Memory B cell (primary cell): ENCODE measurements around the gene TPST1.

Experiments used
- ATAC-seq: fragments of 150-1000 bp; cut with Tn5 transposase; 2 replicates; pipeline ENCODE4 v1.10.0; 2021; ENCODE audit warnings: low read depth, mild to moderate bottlenecking, moderate library complexity
- DNase-seq, 2 donors: peaks; one replicate each; pipeline ENCODE4 v3.0.0; 2022; ENCODE audit warnings: low spot score in 2 of 2
- H3K27ac Mint-ChIP-seq: one replicate; pipeline ENCODE4 v1.8.0; 2022; ENCODE audit warnings: mild to moderate bottlenecking, moderate library complexity, mixed read lengths
- H3K27me3 Mint-ChIP-seq: one replicate; pipeline ENCODE4 v1.8.0; 2022; ENCODE audit warnings: mixed read lengths
- H3K36me3 Mint-ChIP-seq: one replicate; pipeline ENCODE4 v1.8.0; 2022; ENCODE audit warnings: mild to moderate bottlenecking, mixed read lengths
- H3K4me1 Mint-ChIP-seq: one replicate; pipeline ENCODE4 v1.8.0; 2022; ENCODE audit warnings: mixed read lengths
- H3K4me3 Mint-ChIP-seq: one replicate; pipeline ENCODE4 v1.8.0; 2022; ENCODE audit warnings: mild to moderate bottlenecking, moderate library complexity, mixed read lengths
- H3K9me3 Mint-ChIP-seq: one replicate; pipeline ENCODE4 v1.8.0; 2022; ENCODE audit warnings: mixed read lengths

TPST1 gene

DNA sequence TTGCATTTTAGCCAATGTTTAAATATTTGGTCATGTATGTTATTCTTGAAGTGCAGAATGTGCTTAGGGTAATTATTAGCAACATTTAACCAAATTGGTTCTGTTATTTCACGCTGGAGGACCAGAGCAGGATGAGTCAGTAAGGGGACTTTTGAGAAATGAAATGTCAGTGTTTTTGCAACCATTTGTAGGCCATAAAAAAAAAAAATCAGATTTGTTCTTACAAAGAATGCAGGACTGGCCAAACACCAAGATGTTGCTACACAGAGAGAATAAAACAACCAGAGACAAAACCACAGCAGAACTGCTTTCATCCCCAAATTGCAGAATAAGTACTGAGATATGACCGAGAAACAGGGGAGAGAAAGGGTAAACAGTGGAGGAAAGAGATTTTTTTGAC lies 62.1 kb downstream of the TPST1 start:
- peaks cover 16% of the 10 kb centered on the region for H3K9me3 Mint-ChIP-seq

DNA sequence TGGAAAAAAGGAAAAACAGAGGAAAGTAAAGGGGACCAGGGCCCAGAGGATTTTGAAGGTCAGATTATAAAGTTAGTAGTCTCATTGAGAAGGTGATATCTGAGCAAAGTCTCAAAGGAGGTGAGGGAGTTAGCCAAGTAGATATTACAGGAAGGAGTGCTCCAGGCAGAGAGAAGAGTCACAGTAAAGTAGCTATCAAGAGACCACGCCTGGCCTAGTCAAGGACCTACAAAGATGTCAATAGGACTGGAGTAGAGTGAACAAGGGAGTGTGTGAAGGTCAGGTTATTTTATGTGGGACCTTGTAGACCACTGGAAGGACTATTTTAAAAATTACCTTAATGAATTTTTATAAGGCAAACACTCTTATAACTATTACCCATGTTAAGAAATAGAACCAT lies 64.8 kb downstream of the TPST1 start:
- Mint-ChIP-seq H3K9me3 (peaks cover 10% of the 10 kb centered on the region), H3K4me1 (no peaks in the 10 kb centered on the region), H3K36me3 (peaks cover 8% of the 10 kb centered on the region), H3K4me3 (no peak overlapping the region), H3K27ac (no peak overlapping the region), H3K27me3 (no peaks in the 10 kb centered on the region)
- ATAC-seq (no peak), DNase-seq (no peak)

More for the DNA sequence above, 62.1 kb downstream of the TPST1 start:
- peaks cover 11% of the 10 kb centered on the region for H3K36me3 Mint-ChIP-seq
- DNase-seq (no peak), ATAC-seq (no peak)
- no peaks in the 10 kb centered on the region for H3K27me3 Mint-ChIP-seq
- H3K27ac Mint-ChIP-seq: no peak overlapping the region
- H3K4me3 Mint-ChIP-seq: no peak overlapping the region
- no peaks in the 10 kb centered on the region for H3K4me1 Mint-ChIP-seq

DNA sequence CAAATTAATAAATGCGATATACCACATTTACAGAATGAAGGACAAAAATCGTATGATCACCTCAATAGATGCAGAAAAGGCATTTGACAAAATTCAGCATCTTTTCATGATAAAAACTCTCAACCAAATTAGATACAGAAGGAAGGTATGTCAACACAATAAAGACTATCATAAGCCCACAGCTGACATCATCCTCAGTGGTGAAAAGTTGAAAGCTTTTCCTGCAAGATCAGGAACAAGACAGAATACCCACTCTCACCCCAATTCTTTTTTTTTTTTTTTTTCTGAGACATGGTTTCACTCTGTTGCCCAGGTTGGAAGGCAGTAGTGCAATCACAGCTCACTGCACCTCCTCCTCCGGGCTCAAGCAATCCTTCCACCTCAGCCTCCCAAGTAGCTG lies 67.2 kb downstream of the TPST1 start:
- Mint-ChIP-seq H3K4me1 (no peaks in the 10 kb centered on the region), H3K4me3 (no peak overlapping the region), H3K27me3 (no peaks in the 10 kb centered on the region), H3K9me3 (peaks cover 2% of the 10 kb centered on the region), H3K36me3 (peaks cover 5% of the 10 kb centered on the region), H3K27ac (no peak overlapping the region)
- ATAC-seq: no peak
- DNase-seq: no peak

DNA sequence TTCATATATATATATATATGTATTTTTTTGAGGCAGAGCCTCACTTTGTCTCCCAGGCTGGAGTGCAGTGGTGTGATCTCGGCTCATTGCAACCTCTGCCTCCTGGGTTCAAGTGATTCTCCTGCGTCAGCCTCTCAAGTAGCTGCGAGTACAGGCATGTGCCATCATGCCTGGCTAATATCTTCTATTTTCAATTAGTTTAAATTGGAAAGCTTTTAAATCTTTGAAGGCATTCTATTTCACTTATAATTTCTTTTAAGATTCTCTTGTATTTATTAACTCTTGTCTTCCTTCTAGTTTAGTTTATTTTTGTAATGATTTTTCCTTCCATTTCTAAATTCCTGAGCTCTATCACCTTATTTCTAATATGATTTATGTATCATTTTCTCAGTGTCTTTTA lies 71.2 kb downstream of the TPST1 start:
- Mint-ChIP-seq H3K27me3 (no peaks in the 10 kb centered on the region), H3K4me1 (peaks cover 3% of the 10 kb centered on the region), H3K9me3 (peaks cover 4% of the 10 kb centered on the region), H3K4me3 (no peak overlapping the region), H3K27ac (no peak overlapping the region), H3K36me3 (peaks cover 5% of the 10 kb centered on the region)
- no peak for DNase-seq
- ATAC-seq: no peak

DNA sequence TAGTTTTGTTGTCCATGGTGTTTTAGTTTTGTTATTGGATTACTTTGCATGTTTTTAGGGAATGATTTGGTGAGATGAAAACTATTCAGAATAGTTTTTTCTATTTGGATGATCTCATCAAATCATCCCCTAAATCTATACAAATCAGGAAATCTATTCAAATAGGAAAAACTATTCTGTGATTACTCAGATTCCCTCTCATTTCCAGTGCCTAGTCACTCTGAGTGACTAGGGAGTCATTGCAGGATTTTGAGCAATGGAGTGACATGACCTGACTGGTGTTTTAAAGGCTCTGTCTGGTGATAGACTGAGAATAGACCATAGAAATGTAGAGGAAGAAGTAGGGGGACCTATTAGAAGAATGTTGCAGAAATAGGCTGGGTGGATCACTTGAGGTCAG lies 72.4 kb downstream of the TPST1 start:
- H3K4me1 Mint-ChIP-seq: peaks cover 3% of the 10 kb centered on the region
- DNase-seq (no peak), ATAC-seq (no peak)
- peaks cover 3% of the 10 kb centered on the region for H3K9me3 Mint-ChIP-seq
- no peak overlapping the region for H3K27ac Mint-ChIP-seq
- H3K36me3 Mint-ChIP-seq: peaks cover 3% of the 10 kb centered on the region
- H3K27me3 Mint-ChIP-seq: no peaks in the 10 kb centered on the region
- no peak overlapping the region for H3K4me3 Mint-ChIP-seq

DNA sequence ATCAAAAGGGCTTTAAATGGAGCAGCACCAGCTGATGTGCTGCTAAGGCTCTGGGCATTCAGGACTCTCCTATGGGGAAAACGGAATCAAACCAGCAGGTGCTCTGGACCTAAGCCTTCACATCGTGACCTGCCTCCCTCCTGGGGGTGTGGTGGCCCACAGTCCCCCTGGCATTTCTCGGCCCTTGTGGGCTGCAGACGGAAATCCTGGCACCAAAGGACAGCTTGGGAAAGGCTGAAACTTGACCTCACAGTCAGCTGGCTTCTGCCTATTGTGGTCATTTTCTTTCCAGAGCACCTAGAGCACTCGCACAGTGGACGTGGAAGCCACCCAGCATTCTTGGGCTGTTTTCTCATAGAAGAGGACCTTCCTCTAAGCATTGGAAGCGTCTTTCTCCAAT lies 74.8 kb downstream of the TPST1 start:
- Mint-ChIP-seq H3K4me1 (peaks cover 3% of the 10 kb centered on the region), H3K4me3 (no peak overlapping the region), H3K9me3 (peaks cover 3% of the 10 kb centered on the region), H3K27ac (no peak overlapping the region), H3K27me3 (no peaks in the 10 kb centered on the region), H3K36me3 (no peaks in the 10 kb centered on the region)
- no peak for ATAC-seq
- no peak for DNase-seq

DNA sequence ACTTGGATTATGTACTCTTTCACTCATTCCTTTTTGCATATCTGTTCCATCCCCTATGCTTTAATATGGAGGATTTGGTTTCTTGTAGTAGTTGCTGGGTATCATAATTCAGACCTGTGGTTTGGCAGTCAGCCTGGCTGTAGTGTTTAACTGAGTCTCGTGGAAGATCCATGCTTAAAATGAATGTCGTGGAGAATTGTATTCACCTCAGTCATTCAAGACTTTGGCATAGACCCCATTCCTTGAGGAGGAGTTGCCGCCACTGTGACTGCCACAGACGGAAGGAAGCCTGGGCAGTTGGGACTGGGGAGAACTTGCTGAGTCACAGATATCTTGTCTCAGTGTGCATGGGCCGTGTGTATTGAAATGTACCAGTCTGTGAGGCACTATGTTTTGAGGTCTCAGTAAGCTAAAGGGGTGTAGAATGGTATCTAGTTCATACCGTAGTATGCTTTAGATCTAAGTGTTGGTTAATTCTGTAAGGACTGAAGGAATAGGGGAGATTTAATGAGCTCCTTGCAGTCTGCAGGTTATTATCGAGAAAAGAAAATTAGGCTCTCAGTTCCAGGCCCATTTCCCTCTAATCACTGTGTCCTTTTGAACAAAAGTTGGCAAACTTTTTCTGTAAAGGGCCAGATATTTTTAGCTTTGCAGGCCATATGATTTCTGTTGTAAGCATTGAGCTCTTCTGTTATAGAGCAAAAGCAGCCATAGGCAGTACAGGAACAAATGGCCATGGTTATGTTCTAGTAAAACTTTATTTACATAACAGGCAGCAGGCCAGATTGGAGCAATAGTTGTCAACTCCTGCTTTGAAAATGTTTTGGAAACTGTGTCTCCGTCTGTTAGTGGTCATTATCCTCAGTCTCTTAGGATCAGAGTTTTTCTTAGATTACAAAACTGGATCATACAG lies 76.8 kb downstream of the TPST1 start:
- peaks cover 3% of the 10 kb centered on the region for H3K4me1 Mint-ChIP-seq
- no peaks in the 10 kb centered on the region for H3K27me3 Mint-ChIP-seq
- H3K27ac Mint-ChIP-seq: no peak overlapping the region
- H3K36me3 Mint-ChIP-seq: peaks cover 2% of the 10 kb centered on the region
- H3K9me3 Mint-ChIP-seq: peaks cover 3% of the 10 kb centered on the region
- H3K4me3 Mint-ChIP-seq: no peak overlapping the region
- no peak for ATAC-seq
- DNase-seq: no peak

DNA sequence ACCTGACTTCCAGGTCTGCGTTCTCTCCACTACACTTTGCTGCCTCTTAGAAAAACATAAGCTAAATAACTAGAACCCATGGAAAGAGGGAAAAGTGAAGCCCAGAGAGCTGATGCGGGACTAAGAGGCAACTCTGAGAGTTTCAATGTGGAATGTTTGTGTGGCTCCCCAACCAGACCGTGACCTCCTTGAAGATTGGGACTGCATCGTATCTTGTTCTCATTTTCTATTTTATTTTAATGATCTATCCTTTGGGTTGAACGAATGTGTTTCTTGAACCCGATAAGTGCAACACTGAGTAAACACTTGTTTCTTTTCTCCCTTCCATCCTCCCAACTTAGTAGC lies 77.4 kb downstream of the TPST1 start:
- DNase-seq: no peak
- Mint-ChIP-seq H3K4me3 (no peak overlapping the region), H3K27ac (no peak overlapping the region), H3K27me3 (no peaks in the 10 kb centered on the region), H3K36me3 (peaks cover 2% of the 10 kb centered on the region), H3K4me1 (peaks cover 3% of the 10 kb centered on the region), H3K9me3 (peaks cover 3% of the 10 kb centered on the region)
- no peak for ATAC-seq

DNA sequence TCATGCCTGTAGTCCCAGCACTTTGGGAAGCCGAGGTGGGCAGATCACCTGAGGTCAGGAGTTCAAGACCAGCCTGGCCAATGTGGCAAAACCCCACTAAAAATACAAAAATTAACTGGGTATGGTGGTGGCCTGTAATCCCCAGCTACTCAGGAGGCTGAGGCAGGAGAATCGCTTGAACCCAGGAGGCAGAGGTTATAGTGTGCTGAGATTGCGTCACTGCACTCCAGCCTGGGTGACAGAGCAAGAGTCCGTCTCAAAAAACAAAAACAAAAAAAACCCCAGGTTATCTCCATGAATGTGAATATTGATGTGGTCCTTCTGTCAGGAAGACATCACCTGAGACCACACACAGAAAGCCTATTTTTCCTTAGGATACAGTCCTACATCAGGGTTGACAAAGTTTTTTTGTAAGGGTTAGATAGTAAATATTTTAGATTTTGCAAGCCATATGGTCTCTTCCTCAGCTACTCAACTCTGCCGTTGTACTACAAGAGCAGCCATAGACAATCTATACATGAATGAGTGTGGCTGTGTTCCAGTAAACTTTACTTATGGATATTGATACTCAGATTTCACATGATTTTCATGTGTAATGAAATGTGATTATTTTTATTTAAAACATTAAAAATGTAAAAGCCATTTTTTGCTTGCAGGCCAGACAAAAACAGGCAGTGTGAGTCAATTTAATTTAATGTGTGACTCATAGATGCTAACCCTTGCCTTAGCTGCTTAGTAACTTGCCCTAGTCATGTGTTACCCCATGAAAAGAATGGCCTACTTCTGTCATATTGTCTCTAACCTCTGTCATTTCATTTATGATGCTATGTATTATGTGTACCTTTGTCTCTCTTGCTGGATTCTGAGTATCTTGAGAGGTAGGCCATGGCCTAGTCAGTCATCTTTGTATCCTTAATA lies 78.1 kb downstream of the TPST1 start:
- H3K4me1 Mint-ChIP-seq: peaks cover 3% of the 10 kb centered on the region
- DNase-seq: no peak
- peaks cover 2% of the 10 kb centered on the region for H3K36me3 Mint-ChIP-seq
- no peak overlapping the region for H3K27ac Mint-ChIP-seq
- no peak overlapping the region for H3K4me3 Mint-ChIP-seq
- no peaks in the 10 kb centered on the region for H3K27me3 Mint-ChIP-seq
- H3K9me3 Mint-ChIP-seq: peaks cover under 1% of the 10 kb centered on the region
- ATAC-seq: no peak

DNA sequence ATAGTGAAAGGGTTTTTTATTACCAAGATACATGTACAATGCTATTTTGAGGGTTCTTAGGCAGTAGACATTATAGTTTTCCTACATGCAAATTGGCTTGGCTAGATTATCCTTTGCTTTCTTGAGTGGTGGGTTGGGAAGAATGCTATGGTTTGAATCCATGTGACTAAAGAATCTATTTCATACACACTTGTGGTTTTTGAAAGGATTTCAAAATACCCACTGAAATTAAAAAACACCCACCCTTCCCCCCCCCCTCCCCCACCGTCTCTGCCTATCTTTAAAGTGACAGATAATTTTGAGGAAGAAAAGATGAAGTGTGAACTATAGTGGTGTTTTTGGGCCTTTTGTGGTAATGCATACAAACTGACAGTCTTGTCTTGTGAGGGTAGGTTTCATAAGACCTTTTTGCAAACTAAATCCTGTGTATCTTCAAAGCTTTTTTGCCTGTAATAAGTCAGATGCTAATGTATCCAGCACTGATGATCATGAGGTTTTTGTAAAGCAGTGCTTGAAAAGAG lies 90.9 kb downstream of the TPST1 start:
- DNase-seq (no peak), ATAC-seq (no peak)
- no peak overlapping the region for H3K27ac Mint-ChIP-seq
- H3K27me3 Mint-ChIP-seq: no peaks in the 10 kb centered on the region
- peaks cover 17% of the 10 kb centered on the region for H3K36me3 Mint-ChIP-seq
- peaks cover 19% of the 10 kb centered on the region for H3K9me3 Mint-ChIP-seq
- H3K4me1 Mint-ChIP-seq: peaks cover 3% of the 10 kb centered on the region
- no peak overlapping the region for H3K4me3 Mint-ChIP-seq

DNA sequence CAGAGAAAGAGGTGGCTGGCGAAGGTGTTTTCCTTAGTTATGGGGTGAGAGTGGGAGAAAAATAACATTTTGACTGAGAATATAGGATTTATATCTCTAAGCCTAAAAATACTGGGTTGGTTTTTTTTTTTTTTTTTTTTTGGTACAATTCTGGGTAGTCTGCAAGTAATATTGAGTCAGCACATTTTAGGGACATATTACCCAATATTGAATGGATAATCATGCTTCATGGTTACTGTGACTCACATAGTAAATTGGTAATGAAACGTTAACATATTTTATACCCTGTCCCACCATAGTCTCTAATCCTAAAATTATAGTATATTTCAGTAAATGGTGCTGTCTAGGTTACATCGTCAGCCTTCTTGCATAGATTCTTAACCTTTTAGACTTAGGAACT lies 91.4 kb downstream of the TPST1 start:
- H3K27me3 Mint-ChIP-seq: no peaks in the 10 kb centered on the region
- peaks cover 19% of the 10 kb centered on the region for H3K9me3 Mint-ChIP-seq
- ATAC-seq: no peak
- peaks cover 17% of the 10 kb centered on the region for H3K36me3 Mint-ChIP-seq
- no peak overlapping the region for H3K27ac Mint-ChIP-seq
- no peak for DNase-seq
- H3K4me1 Mint-ChIP-seq: peaks cover 3% of the 10 kb centered on the region
- H3K4me3 Mint-ChIP-seq: no peak overlapping the region

DNA sequence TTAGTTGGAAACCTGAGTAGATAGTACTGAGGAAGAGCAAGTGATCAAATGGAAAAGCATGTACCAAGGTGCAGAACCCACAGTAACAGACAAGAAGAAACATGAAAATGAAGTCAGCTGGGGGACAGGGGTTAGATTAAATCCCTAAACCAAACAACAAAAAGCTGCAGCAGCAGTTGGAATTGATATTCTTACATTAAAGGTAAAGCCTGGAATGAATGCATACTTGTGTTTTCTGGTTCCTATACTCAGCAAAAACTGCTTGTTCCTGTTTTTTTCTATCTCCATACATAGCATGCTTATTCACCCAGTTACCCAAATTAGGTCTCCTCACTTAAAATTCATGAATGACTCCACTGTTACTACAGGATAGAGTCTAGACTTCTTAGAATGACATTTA lies 92.4 kb downstream of the TPST1 start:
- Mint-ChIP-seq H3K27me3 (no peaks in the 10 kb centered on the region), H3K4me1 (peaks cover 3% of the 10 kb centered on the region), H3K4me3 (no peak overlapping the region), H3K36me3 (peaks cover 17% of the 10 kb centered on the region), H3K9me3 (peaks cover 19% of the 10 kb centered on the region), H3K27ac (no peak overlapping the region)
- DNase-seq (no peak), ATAC-seq (no peak)

DNA sequence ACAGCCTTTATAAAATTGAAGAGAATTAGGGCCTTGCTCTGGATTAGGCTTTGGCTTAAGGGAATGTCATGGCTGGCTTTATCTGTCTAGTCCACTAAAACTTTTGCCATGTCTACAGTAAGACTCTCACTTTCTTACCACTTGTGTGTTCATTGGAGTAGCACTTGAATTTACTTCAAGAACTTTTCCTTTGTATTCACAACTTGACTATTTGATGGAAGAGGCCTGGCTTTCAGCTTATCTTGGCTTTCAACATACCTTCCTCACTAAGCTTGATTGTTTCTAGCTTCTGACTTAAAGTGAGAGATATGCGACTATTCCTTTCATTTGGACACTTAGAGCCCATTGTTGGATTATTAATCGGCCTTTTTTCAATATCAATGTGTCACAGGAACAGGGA lies 96.1 kb downstream of the TPST1 start:
- DNase-seq (no peak), ATAC-seq (no peak)
- H3K4me3 Mint-ChIP-seq: no peak overlapping the region
- H3K9me3 Mint-ChIP-seq: peaks cover 19% of the 10 kb centered on the region
- peaks cover 16% of the 10 kb centered on the region for H3K36me3 Mint-ChIP-seq
- no peak overlapping the region for H3K27ac Mint-ChIP-seq
- H3K4me1 Mint-ChIP-seq: peaks cover 4% of the 10 kb centered on the region
- H3K27me3 Mint-ChIP-seq: peaks cover 2% of the 10 kb centered on the region

DNA sequence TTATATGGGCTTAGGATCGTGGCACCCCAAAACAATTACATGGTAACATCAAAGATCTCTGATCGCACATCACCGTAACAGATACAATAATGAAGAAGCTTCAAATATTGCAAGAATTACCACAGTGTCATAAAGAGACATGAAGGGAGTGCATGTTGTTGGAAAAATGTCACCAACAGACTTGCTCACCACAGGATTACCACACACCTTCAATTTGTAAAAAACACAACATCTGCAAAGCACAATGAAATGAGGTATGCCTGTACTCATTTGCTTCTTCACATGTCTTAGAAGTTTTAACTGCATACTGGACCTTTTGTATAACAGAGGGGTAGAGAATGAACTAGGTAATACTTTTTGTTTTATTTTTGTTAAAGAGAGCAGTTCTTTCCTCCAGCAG lies 96.6 kb downstream of the TPST1 start:
- Mint-ChIP-seq H3K27ac (no peak overlapping the region), H3K4me3 (no peak overlapping the region), H3K27me3 (peaks cover 2% of the 10 kb centered on the region), H3K36me3 (peaks cover 14% of the 10 kb centered on the region), H3K9me3 (peaks cover 17% of the 10 kb centered on the region), H3K4me1 (peaks cover 2% of the 10 kb centered on the region)
- no peak for ATAC-seq
- no peak for DNase-seq
